Fibroblast of lung (primary cell): ENCODE data around the gene HIP1.

Experiments used
- CTCF ChIP-seq, 2 donors: IDR thresholded peaks in 1 of 2; conservative IDR thresholded peaks in 1 of 2; 1 replicate in 1 of 2; 2 replicates in 1 of 2; pipeline ENCODE4 v1.5.1; 2011 to 2012; ENCODE audit warnings: low read length in 2 of 2, control low read depth in 1 of 2, inconsistent platforms in 1 of 2, low read depth in 1 of 2, mild to moderate bottlenecking in 1 of 2
- EZH2 ChIP-seq: IDR thresholded peaks from 2 replicates; pipeline ENCODE4 v1.5.1; 2012; ENCODE audit warnings: low read length, control low read depth, mild to moderate bottlenecking; ENCODE audit errors: missing control alignments

- TF ChIP-seq CTCF (conservative IDR thresholded peaks at IDR 0.05 in 1 of 2, IDR thresholded peaks at IDR 0.05 in 1 of 2; ENCODE audit: low read depth in 1 of 2, low read length in 2 of 2) (no peak), EZH2 (no peak)
Measured at GRCh38 chr7:75596727-75597614, 141.8 kb downstream of the HIP1 start.
